GM06990 (cell line): ENCODE measurements around the gene FASTK.

ENCODE experiments used
- DNase-seq: peaks from one replicate; pipeline ENCODE4 v3.0.0-alpha.2; 2011; ENCODE audit not compliant: insufficient read length; ENCODE audit errors: extremely low read depth
- H3K27me3 ChIP-seq: replicated peaks from 2 replicates; pipeline ENCODE4 v1.6.0; 2011; ENCODE audit warnings: low read length; ENCODE audit not compliant: control insufficient read depth, insufficient read depth
- H3K36me3 ChIP-seq: 2 replicates; pipeline ENCODE4 v1.5.1; 2011; ENCODE audit warnings: low read length; ENCODE audit not compliant: control insufficient read depth, insufficient read depth
- H3K4me3 ChIP-seq: replicated peaks from 2 replicates; pipeline ENCODE4 v1.5.1; 2011; ENCODE audit warnings: low read depth, mild to moderate bottlenecking, control low read depth, low read length
- CTCF ChIP-seq: IDR thresholded peaks from 2 replicates; pipeline ENCODE4 v1.5.1; 2011; ENCODE audit warnings: low read length, control low read depth, mild to moderate bottlenecking, inconsistent platforms; ENCODE audit not compliant: insufficient read depth, poor library complexity, severe bottlenecking

Gene FASTK

GRCh38 chr7:151091988-151092387 is 11.4 kb upstream of the FASTK start:
- Histone ChIP-seq H3K27me3 (no peaks in the 10 kb centered on the region), H3K4me3 (no peak overlapping the region), H3K36me3 (peaks cover 2% of the 10 kb centered on the region)
- TF ChIP-seq CTCF = no peak
- DNase-seq = no peak

DNA sequence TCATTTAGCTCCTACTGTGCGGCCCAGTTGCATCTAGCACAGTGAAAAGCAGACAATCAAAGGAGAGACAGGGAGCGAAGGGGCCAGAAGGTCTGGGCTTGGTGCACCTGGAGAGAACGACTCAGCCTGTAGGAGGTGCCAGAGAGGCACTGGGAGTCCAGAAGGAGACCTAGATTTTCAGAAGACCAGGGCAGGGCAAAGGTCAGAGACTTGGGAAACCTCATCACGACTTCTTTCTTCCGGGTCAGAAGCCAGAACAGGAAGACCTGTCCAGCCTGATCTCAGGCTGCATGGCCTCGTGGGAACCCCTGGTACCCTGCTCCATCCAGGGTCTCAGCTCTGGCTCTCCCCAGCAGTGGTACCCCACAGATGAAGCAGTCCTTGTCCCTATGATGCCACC is 10.8 kb upstream of the FASTK start:
- no peak for DNase-seq
- H3K4me3 ChIP-seq = no peak overlapping the region
- no peaks in the 10 kb centered on the region for H3K27me3 ChIP-seq
- peak; percentile 86 for TF ChIP-seq CTCF
- H3K36me3 ChIP-seq = peaks cover 2% of the 10 kb centered on the region

DNA sequence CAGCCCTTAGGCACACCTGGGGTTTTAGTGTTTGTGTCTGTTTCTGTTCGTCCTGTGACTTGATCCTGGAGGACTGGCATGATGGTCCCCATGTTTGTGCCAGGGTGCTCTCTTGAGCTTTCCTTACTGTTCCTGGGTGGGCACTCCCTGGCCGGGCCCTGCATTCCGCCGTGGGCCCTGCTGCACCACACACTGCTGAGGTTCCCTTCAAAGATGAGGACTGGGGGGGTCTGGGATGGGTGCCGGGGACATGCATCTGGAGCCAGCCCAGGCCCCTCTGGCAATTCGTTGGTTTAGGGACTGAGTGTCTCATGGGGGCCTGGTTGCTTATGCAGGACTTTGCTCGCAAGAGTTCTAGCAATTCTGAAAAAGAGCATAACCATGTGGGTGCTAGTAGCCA is 10.4 kb upstream of the FASTK start:
- peaks cover 2% of the 10 kb centered on the region for H3K36me3 ChIP-seq
- no peak for TF ChIP-seq CTCF
- no peak for DNase-seq
- no peak overlapping the region for H3K4me3 ChIP-seq
- H3K27me3 ChIP-seq = no peaks in the 10 kb centered on the region

DNA sequence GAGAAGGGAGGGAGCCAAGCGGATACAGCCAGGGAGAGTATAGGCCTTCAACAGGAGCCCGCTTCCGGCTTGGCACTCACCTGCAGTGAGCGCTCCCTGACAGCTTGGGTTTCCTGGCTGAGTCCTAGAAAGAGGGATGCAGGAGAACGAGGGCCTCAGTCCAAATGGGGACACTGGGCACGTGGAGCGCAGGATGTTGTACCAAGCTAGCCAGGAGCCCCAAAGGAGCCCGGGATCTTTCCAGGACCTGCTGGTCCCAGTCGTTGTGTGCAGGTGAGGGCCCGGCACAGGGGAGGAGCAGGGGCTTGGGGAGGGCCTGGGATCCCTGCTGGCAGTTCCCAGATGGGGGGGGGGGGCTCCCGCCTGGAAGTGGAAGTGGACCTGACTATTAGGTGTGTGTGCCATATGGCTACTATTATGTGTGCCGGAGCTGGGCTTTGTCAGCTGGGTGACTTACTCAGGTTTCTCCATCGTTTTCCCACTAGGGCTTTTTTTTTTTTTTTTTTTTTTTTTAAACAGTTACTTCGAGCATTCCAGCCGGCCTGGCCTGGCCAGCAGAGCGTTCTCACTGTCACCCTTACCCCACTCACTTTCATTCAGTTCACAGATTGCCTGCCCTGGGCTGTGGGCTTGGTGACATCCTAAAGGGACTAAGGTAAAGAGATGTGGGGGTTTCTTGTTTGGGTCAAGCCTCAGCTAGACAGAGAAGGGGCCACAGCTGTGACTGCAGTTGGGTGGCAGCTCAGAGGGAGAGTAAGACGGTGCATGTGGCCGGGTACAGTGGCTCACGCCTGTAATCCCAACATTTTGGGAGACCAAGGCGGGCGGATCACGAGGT is 9.5 kb upstream of the FASTK start:
- Histone ChIP-seq H3K4me3 (no peak overlapping the region), H3K27me3 (no peaks in the 10 kb centered on the region), H3K36me3 (peaks cover 2% of the 10 kb centered on the region)
- DNase-seq = no peak
- no peak for TF ChIP-seq CTCF

DNA sequence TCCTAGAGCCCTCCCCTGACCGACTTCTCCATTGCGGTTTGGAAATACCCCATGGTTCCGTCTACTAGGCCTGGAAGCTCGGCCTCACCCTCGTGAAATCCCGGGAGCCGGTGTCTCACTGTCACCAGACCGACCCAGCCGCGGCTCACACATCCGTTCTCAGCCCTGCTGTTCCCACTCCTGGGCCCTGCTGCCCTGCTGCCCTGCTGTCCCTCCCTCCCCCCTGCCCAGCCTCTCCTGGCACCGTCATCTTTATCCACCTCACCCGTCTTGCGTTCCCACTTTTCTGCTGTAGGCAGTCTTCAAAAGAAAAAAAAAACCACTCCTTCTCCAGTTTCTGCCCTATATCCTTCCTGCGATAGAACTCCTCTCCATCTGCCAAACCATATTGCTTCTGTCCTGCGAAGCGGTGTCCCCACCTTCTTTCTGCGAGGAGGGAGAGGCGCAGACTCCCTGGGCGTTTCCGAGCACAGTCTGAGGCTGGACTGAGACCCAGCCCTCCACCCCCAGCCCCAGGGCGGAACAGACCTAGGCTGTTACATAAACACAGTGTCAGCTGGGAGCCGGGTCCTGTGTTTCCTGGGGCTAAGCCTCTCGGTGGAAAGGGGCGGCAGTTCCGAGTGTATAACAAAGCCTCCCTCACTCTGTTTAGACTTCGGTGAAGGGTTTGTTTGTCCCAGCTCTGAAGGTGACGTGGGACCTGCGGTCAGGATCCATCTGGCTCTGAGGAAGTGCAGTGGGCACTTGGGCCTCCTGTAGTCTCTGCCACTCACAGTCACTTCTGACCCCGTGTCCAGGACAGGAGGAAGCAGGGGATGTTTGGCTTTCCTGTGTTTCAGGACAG is 8.5 kb upstream of the FASTK start:
- no peak for DNase-seq
- peaks cover 2% of the 10 kb centered on the region for H3K36me3 ChIP-seq
- no peak for TF ChIP-seq CTCF
- H3K4me3 ChIP-seq = no peak overlapping the region
- no peaks in the 10 kb centered on the region for H3K27me3 ChIP-seq
